ENCODE measurements around the gene TNS3.

Gene TNS3

GRCh38 chr7:47333959-47334358, 248.0 kb downstream of the TNS3 start:
- Histone ChIP-seq H3K27ac (ENCODE audit: low read length) (no peak overlapping the region), H3K27me3 (ENCODE audit: control insufficient read depth in 1 of 2, insufficient read depth in 2 of 2, low read length in 2 of 2) (no peaks in the 10 kb centered on the region), H3K4me3 (ENCODE audit: low read length in 2 of 2) (no peak overlapping the region), H3K9ac (ENCODE audit: low read length in 2 of 2) (no peak overlapping the region), H3K4me1 (ENCODE audit: control insufficient read depth, insufficient read depth, low read length) (peaks cover 21% of the 10 kb centered on the region), H3K9me3 (ENCODE audit: control insufficient read depth in 2 of 2, low read length in 2 of 2) (no peaks in the 10 kb centered on the region), H3K36me3 (ENCODE audit: control insufficient read depth in 2 of 2, insufficient read depth in 2 of 2, low read length in 2 of 2) (peaks cover 0 to 6% of the 10 kb centered on the region in 2 donors)

DNA sequence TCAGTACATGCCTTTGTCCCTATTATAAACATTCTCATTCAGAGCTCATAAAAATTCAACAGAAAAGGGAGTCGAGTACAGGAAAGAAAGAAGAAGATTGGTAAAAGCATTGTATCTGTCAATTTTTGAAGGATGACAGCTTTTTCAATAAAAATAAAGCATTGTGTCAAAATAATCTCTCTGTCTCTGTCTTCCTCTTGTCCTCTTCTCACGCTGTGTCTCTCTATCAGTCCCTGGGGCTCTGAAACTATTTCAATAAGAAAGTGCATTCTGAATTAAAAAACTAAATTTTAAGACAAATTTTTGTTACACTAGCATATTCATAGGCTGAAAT, 248.4 kb downstream of the TNS3 start:
- H3K27me3 ChIP-seq (ENCODE audit: control insufficient read depth in 1 of 2, insufficient read depth in 2 of 2, low read length in 2 of 2) = no peaks in the 10 kb centered on the region
- peaks cover 0 to 6% of the 10 kb centered on the region in 2 donors for H3K36me3 ChIP-seq (ENCODE audit: control insufficient read depth in 2 of 2, insufficient read depth in 2 of 2, low read length in 2 of 2)
- no peaks in the 10 kb centered on the region for H3K9me3 ChIP-seq (ENCODE audit: control insufficient read depth in 2 of 2, low read length in 2 of 2)
- no peak overlapping the region for H3K27ac ChIP-seq (ENCODE audit: low read length)
- peaks cover 25% of the 10 kb centered on the region for H3K4me1 ChIP-seq (ENCODE audit: control insufficient read depth, insufficient read depth, low read length)
- H3K4me3 ChIP-seq (ENCODE audit: low read length in 2 of 2) = no peak overlapping the region
- H3K9ac ChIP-seq (ENCODE audit: low read length in 2 of 2) = no peak overlapping the region

DNA sequence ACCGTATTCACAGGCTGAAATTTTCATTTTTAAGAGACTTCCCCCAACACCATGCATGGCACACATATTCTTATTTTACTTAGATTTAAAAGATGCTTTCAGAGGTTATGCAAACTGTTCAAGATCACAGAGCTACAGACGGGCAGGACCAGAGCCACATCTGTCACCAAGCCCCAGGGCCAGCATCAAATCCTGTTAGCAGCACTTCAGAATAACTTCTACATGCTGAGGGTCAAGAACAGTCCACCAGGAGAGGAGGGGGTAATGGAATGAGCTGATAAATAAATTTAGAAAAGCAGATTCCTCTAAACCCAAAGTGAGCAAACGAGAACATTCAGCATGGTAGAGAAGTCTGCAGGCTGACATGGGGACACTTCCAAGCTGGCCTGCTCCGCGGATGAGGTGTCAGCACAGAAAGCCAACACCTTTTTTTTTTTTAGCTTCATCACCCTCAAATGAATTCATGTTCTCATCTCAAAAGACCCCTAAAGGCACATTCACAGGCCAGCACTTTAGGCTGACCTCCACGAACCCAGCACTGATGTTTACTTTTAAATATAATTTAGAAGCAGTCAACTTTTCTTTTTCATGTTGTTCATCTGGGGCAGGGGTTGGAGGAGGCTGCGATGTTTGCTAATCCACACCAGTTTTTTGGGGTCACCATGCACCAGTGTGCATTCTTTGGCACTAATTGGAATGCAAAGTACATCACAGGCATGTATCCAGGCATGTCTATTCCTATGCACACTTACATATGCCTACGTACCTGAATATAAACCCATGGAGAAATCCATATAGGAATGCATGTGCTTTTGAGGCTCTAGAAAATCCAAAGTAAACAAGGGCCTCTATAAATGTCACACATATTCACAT, 249.0 kb downstream of the TNS3 start:
- H3K4me3 ChIP-seq (ENCODE audit: low read length in 2 of 2) = no peak overlapping the region
- H3K9me3 ChIP-seq (ENCODE audit: control insufficient read depth in 2 of 2, low read length in 2 of 2) = no peaks in the 10 kb centered on the region
- no peak overlapping the region for H3K9ac ChIP-seq (ENCODE audit: low read length in 2 of 2)
- peaks cover 0 to 6% of the 10 kb centered on the region in 2 donors for H3K36me3 ChIP-seq (ENCODE audit: control insufficient read depth in 2 of 2, insufficient read depth in 2 of 2, low read length in 2 of 2)
- peaks cover 31% of the 10 kb centered on the region for H3K4me1 ChIP-seq (ENCODE audit: control insufficient read depth, insufficient read depth, low read length)
- no peaks in the 10 kb centered on the region for H3K27me3 ChIP-seq (ENCODE audit: control insufficient read depth in 1 of 2, insufficient read depth in 2 of 2, low read length in 2 of 2)
- H3K27ac ChIP-seq (ENCODE audit: low read length) = no peak overlapping the region

GRCh38 chr7:47332213-47332612, 249.7 kb downstream of the TNS3 start:
- Histone ChIP-seq H3K27ac (ENCODE audit: low read length) (no peak overlapping the region), H3K9me3 (ENCODE audit: control insufficient read depth in 2 of 2, low read length in 2 of 2) (no peaks in the 10 kb centered on the region), H3K4me3 (ENCODE audit: low read length in 2 of 2) (no peak overlapping the region), H3K27me3 (ENCODE audit: control insufficient read depth in 1 of 2, insufficient read depth in 2 of 2, low read length in 2 of 2) (no peaks in the 10 kb centered on the region), H3K4me1 (ENCODE audit: control insufficient read depth, insufficient read depth, low read length) (peaks cover 38% of the 10 kb centered on the region), H3K9ac (ENCODE audit: low read length in 2 of 2) (no peak overlapping the region), H3K36me3 (ENCODE audit: control insufficient read depth in 2 of 2, insufficient read depth in 2 of 2, low read length in 2 of 2) (peaks cover 0 to 4% of the 10 kb centered on the region in 2 donors)

DNA sequence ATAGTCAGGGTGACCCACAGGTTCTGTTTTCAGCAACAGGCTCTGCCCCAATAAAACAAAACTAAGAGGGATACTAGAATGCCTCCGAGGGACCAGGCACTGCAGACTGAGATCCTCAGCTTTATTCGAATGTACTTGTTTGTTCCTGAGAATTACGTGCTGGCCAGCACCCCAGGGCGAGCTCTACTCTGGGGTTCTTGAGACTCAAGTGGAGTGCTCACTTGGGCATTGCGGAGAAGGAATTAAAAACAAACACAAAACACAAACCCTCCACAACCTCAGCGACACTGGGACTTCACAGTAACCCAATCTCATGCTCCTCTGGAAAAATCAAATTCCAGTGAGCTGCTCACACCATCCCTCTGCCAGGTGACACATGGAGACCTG, 250.7 kb downstream of the TNS3 start:
- H3K4me3 ChIP-seq (ENCODE audit: low read length in 2 of 2) = no peak overlapping the region
- no peak overlapping the region for H3K27ac ChIP-seq (ENCODE audit: low read length)
- H3K9me3 ChIP-seq (ENCODE audit: control insufficient read depth in 2 of 2, low read length in 2 of 2) = no peaks in the 10 kb centered on the region
- H3K27me3 ChIP-seq (ENCODE audit: control insufficient read depth in 1 of 2, insufficient read depth in 2 of 2, low read length in 2 of 2) = no peaks in the 10 kb centered on the region
- H3K4me1 ChIP-seq (ENCODE audit: control insufficient read depth, insufficient read depth, low read length) = peaks cover 44% of the 10 kb centered on the region
- no peak overlapping the region for H3K9ac ChIP-seq (ENCODE audit: low read length in 2 of 2)
- H3K36me3 ChIP-seq (ENCODE audit: control insufficient read depth in 2 of 2, insufficient read depth in 2 of 2, low read length in 2 of 2) = peaks cover 0 to 2% of the 10 kb centered on the region in 2 donors

GRCh38 chr7:47330561-47331178, 251.2 kb downstream of the TNS3 start:
- Histone ChIP-seq H3K4me3 (ENCODE audit: low read length in 2 of 2) (no peak overlapping the region), H3K36me3 (ENCODE audit: control insufficient read depth in 2 of 2, insufficient read depth in 2 of 2, low read length in 2 of 2) (peaks cover 0 to 2% of the 10 kb centered on the region in 2 donors), H3K27me3 (ENCODE audit: control insufficient read depth in 1 of 2, insufficient read depth in 2 of 2, low read length in 2 of 2) (no peaks in the 10 kb centered on the region), H3K27ac (ENCODE audit: low read length) (no peak overlapping the region), H3K9ac (ENCODE audit: low read length in 2 of 2) (no peak overlapping the region), H3K4me1 (ENCODE audit: control insufficient read depth, insufficient read depth, low read length) (peaks cover 39% of the 10 kb centered on the region), H3K9me3 (ENCODE audit: control insufficient read depth in 2 of 2, low read length in 2 of 2) (no peaks in the 10 kb centered on the region)

DNA sequence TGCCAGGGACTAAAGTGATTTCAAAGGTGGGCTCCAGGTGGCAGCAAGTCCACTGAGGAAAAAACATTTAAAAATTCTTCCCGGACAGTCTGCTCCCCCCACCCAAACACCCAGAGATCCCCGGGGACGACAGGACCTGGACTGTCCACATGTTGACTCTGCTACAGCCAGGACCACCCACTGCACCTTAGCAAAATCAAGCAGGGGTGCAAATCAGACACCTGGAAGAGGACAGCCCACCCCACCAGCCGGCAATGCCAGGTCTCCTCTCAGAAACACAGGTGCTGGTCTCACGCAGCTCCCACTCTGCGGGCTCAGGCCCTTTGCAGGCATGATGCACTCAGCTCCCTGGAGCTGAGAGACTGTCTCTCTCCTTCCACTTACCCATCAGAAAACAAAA, 251.9 kb downstream of the TNS3 start:
- no peak overlapping the region for H3K9ac ChIP-seq (ENCODE audit: low read length in 2 of 2)
- no peak overlapping the region for H3K4me3 ChIP-seq (ENCODE audit: low read length in 2 of 2)
- no peak overlapping the region for H3K27ac ChIP-seq (ENCODE audit: low read length)
- H3K36me3 ChIP-seq (ENCODE audit: control insufficient read depth in 2 of 2, insufficient read depth in 2 of 2, low read length in 2 of 2) = no peaks in the 10 kb centered on the region
- H3K9me3 ChIP-seq (ENCODE audit: control insufficient read depth in 2 of 2, low read length in 2 of 2) = no peaks in the 10 kb centered on the region
- peaks cover 35% of the 10 kb centered on the region for H3K4me1 ChIP-seq (ENCODE audit: control insufficient read depth, insufficient read depth, low read length)
- no peaks in the 10 kb centered on the region for H3K27me3 ChIP-seq (ENCODE audit: control insufficient read depth in 1 of 2, insufficient read depth in 2 of 2, low read length in 2 of 2)

GRCh38 chr7:47329320-47329926, 252.5 kb downstream of the TNS3 start:
- Histone ChIP-seq H3K4me1 (ENCODE audit: control insufficient read depth, insufficient read depth, low read length) (peaks cover 35% of the 10 kb centered on the region), H3K9ac (ENCODE audit: low read length in 2 of 2) (no peak overlapping the region), H3K27me3 (ENCODE audit: control insufficient read depth in 1 of 2, insufficient read depth in 2 of 2, low read length in 2 of 2) (no peaks in the 10 kb centered on the region), H3K27ac (ENCODE audit: low read length) (no peak overlapping the region), H3K9me3 (ENCODE audit: control insufficient read depth in 2 of 2, low read length in 2 of 2) (no peaks in the 10 kb centered on the region), H3K36me3 (ENCODE audit: control insufficient read depth in 2 of 2, insufficient read depth in 2 of 2, low read length in 2 of 2) (no peaks in the 10 kb centered on the region), H3K4me3 (ENCODE audit: low read length in 2 of 2) (no peak overlapping the region)

GRCh38 chr7:47328392-47329319, 253.3 kb downstream of the TNS3 start:
- Histone ChIP-seq H3K36me3 (ENCODE audit: control insufficient read depth in 2 of 2, insufficient read depth in 2 of 2, low read length in 2 of 2) (no peaks in the 10 kb centered on the region), H3K9me3 (ENCODE audit: control insufficient read depth in 2 of 2, low read length in 2 of 2) (no peaks in the 10 kb centered on the region), H3K27me3 (ENCODE audit: control insufficient read depth in 1 of 2, insufficient read depth in 2 of 2, low read length in 2 of 2) (no peaks in the 10 kb centered on the region), H3K4me1 (ENCODE audit: control insufficient read depth, insufficient read depth, low read length) (peaks cover 35% of the 10 kb centered on the region), H3K27ac (ENCODE audit: low read length) (peak overlapping the region; percentile 60), H3K9ac (ENCODE audit: low read length in 2 of 2) (peak overlapping the region in 1 of 2 donors; percentile 47), H3K4me3 (ENCODE audit: low read length in 2 of 2) (peak overlapping the region in 1 of 2 donors; percentile 64)

DNA sequence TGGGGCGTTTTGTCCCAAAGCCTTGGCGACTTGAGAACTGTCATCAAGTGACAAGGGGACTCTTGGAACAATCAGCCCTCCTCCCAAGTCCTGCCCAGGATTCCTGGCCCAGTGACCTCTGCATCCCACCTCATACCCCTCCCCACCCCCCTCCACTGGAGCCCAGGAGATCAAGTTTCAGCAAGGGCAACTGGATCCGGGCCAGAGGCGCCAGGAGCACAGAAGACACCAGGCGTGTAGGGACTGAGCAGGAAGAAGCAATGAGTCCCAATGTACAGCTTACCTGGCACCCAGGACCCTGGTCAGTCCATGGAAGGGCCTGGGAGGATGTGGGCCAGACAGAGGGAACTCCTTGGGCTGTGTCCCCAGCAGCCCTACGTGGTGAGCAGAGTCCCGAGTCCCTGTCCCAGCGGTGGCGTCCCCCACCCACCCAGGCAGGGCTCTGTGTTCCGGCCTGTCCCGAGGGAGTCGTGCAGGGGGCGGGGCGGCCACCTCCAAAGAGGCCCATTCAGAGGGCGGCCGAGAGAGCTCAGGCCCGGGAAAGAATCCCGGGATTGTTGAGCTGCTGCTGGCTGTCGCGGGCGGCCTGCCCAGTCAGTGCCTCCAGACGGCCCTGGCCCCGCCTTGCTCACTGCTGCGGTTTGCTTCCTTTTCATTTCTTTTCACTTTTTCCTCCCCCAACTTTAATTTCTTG, 254.1 kb downstream of the TNS3 start:
- H3K4me1 ChIP-seq (ENCODE audit: control insufficient read depth, insufficient read depth, low read length) = peaks cover 35% of the 10 kb centered on the region
- no peaks in the 10 kb centered on the region for H3K27me3 ChIP-seq (ENCODE audit: control insufficient read depth in 1 of 2, insufficient read depth in 2 of 2, low read length in 2 of 2)
- H3K4me3 ChIP-seq (ENCODE audit: low read length in 2 of 2) = peak overlapping the region in 1 of 2 donors; percentile 64
- no peaks in the 10 kb centered on the region for H3K9me3 ChIP-seq (ENCODE audit: control insufficient read depth in 2 of 2, low read length in 2 of 2)
- H3K36me3 ChIP-seq (ENCODE audit: control insufficient read depth in 2 of 2, insufficient read depth in 2 of 2, low read length in 2 of 2) = no peaks in the 10 kb centered on the region
- peak overlapping the region in 1 of 2 donors; percentile 36 for H3K9ac ChIP-seq (ENCODE audit: low read length in 2 of 2)
- H3K27ac ChIP-seq (ENCODE audit: low read length) = peak overlapping the region; percentile 60

All from stomach smooth muscle (tissue), 2 donors.